Retinal pigment epithelial cell (primary cell): ENCODE measurements around the gene SENP1.

Experiments
- DNase-seq: peaks from one replicate; pipeline ENCODE4 v3.0.0-alpha.2; 2010; ENCODE audit warnings: low read depth
- H3K4me3 ChIP-seq: 2 replicates; pipeline ENCODE4 v1.5.1; 2011; ENCODE audit warnings: mild to moderate bottlenecking, low read length, control low read depth, moderate library complexity
- CTCF ChIP-seq: conservative IDR thresholded peaks from 2 replicates; pipeline ENCODE4 v1.5.1; 2011; ENCODE audit warnings: low read depth, low read length, control low read depth, inconsistent platforms

SENP1 gene

GRCh38 chr12:48000878-48001504, 104.9 kb downstream of the SENP1 start:
- TF ChIP-seq CTCF, result no peak
- DNase-seq, result peak; percentile 43
- peak overlapping the region; percentile 50 for H3K4me3 ChIP-seq

GRCh38 chr12:47999816-48000215, 106.1 kb downstream of the SENP1 start:
- no peak for DNase-seq
- no peak for TF ChIP-seq CTCF
- no peak overlapping the region for H3K4me3 ChIP-seq

- TF ChIP-seq CTCF, result no peak
- no peak overlapping the region for H3K4me3 ChIP-seq
- DNase-seq, result no peak
Observed at GRCh38 chr12:47997321-47997720, 108.6 kb downstream of the SENP1 start.

- no peak for TF ChIP-seq CTCF
Observed at GRCh38 chr12:47995981-47996401, 109.9 kb downstream of the SENP1 start.

GRCh38 chr12:47993491-47993890, 112.4 kb downstream of the SENP1 start:
- no peak overlapping the region for H3K4me3 ChIP-seq
- TF ChIP-seq CTCF, result no peak
- no peak for DNase-seq

More at GRCh38 chr12:47995981-47996401, 109.9 kb downstream of the SENP1 start:
- DNase-seq, result no peak
- H3K4me3 ChIP-seq, result no peak overlapping the region
